Activated CD8-positive, alpha-beta memory T cell treated with anti-CD3 and anti-CD28 coated beads for 1 hour (primary cell): ENCODE measurements around the gene SBNO2.

ENCODE experiments used
- DNase-seq, 2 donors: peaks; one replicate each; pipeline ENCODE4 v3.0.0-alpha.2; 2020; ENCODE audit warnings: low read depth in 1 of 2; ENCODE audit errors: extremely low read depth in 1 of 2

Gene SBNO2

DNA sequence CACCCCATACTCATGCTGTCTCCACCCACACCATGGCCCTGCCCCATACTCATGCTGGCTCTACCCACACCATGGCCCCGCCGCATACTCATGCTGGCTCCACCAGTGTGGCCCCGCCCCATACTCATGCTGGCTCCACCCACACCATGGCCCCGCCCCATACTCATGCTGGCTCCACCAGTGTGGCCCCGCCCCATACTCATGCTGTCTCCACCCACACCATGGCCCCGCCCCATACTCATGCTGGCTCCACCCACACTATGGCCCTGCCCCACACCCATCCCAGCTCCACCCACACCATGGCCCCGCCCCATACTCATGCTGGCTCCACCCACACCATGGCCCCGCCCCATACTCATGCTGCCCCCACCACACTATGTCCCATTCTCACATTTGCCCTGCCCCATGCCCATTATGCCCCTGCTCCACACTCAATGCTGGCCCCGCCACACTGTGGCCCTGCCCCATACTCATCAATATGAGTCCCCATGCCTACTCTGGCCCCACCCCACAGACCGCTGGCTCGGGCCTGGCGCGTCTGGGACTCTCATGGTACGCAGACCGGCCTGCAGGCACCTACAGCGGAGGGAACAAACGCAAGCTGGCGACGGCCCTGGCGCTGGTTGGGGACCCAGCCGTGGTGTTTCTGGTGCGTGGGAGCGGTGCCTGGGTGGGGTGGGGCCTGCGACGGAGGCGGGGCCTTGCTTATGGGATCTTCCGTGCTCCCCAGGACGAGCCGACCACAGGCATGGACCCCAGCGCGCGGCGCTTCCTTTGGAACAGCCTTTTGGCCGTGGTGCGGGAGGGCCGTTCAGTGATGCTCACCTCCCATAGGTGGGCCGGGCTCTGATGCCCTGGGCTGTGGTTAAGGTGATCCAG is 110.8 kb downstream of the SBNO2 start:
- DNase-seq, result no peak

DNA sequence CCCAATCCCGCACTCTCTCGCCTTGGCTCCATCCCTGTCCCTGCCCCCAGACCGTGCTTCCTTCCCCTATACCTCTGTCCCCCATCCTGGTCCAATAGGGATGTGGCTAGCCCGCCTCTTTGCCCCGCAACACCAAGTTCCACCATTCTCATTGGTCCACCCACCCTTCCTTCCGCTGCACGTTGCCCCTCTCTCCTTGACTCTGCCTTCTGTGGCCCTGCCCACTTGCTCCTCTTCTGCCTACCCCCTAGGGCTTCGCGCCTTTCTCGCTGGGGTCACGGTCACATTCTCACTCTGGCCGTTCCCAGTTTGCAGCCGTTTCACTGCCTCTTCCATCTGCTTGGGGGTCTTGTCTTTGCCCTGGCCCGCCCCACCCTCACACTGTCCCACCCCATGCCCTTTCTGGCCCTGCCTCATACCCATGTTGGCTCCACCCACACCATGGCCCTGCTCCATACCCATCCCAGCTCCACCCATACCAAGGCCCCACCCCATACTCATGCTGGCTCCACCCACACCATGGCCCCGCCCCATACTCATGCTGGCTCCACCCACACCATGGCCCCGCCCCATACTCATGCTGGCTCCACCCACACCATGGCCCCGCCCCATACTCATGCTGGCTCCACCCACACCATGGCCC is 111.6 kb downstream of the SBNO2 start:
- DNase-seq, result no peak

DNA sequence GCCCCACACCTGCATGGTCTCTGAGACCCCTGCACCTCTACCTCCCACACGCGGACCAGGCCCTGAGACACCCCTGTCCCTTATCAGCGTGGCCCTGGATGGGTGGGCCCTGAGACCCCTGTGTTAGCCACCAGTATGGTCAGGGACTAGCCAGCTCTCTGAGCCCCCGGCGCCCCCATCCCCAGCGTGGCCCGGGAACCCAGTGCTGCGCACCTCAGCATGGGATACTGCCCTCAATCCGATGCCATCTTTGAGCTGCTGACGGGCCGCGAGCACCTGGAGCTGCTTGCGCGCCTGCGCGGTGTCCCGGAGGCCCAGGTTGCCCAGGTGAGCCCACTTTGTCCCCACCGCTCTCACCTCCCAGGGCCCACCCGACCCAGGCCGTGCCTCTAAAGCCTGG is 112.1 kb downstream of the SBNO2 start:
- no peak for DNase-seq

DNA sequence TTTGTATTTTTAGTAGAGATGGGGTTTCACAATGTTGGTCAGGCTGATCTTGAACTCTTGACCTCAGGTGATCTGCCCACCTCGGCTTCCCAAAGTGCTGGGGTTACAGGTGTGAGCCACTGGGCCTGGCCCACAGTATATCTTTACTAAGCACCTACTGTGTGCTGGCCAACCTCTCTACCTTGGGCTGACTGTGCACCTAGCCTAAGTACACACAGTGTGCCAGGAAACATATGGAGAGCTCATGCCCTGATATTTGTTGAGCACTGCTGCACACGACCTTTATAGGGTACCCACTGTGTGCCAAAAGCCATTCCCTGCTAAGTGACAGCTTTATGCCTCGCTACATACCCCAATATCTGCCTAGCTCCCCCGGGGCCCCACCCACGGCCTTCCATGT is 113.4 kb downstream of the SBNO2 start:
- no peak for DNase-seq

DNA sequence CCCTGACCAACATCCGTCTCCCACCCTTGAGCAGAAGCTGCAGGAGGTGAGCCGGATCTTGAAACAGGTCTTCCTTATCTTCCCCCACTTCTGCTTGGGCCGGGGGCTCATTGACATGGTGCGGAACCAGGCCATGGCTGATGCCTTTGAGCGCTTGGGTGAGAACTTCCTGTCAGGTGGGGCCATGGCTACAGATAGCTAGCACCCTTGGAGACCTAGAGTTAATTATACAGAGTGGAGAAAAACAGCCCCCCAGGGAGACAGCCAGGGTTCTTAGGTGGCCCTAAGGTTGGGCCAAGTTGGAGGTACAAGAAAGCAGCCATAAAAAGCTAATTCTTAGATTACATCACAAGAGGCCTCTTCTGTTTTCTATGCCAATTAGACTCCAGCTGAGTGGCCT is 116.0 kb downstream of the SBNO2 start:
- no peak for DNase-seq
